Kidney (tissue), 14 donors: ENCODE data around the gene CACNA1E. TPM values are rescaled to one million over a fixed set of nuclear protein-coding genes. Genes with fewer than 3 reads are reported as not detected.

ENCODE experiments used
- DNase-seq, 5 donors: peaks; one replicate each; pipeline ENCODE4 v3.0.0-alpha.2; 2013 to 2020
- FAIRE-seq: peaks from 2 replicates; lab custom pipeline; 2012; peaks lifted over from hg19 to GRCh38; lab: Jason Lieb, UNC
- H3K27ac ChIP-seq, 2 donors: one replicate each; pipeline ENCODE4 v1.7.0; 2013; ENCODE audit warnings: low read depth in 2 of 2, low read length in 2 of 2, inconsistent platforms in 1 of 2
- H3K27me3 ChIP-seq: one replicate; pipeline ENCODE4 v1.7.1; 2013; ENCODE audit warnings: low read length, inconsistent platforms; ENCODE audit not compliant: control insufficient read depth, insufficient read depth
- H3K36me3 ChIP-seq, 3 donors: one replicate each; pipeline versions ENCODE4 v1.7.0 to v1.7.1; 2013; ENCODE audit warnings: low read length in 3 of 3, control low read depth in 1 of 3, inconsistent platforms in 1 of 3; ENCODE audit not compliant: insufficient read depth in 3 of 3, control insufficient read depth in 2 of 3
- H3K4me1 ChIP-seq, 3 donors: one replicate each; pipeline versions ENCODE4 v1.7.0 to v1.7.1; 2013; ENCODE audit warnings: low read length in 3 of 3, inconsistent platforms in 1 of 3, low read depth in 1 of 3; ENCODE audit not compliant: control insufficient read depth in 2 of 3, insufficient read depth in 2 of 3
- H3K4me3 ChIP-seq, 3 donors: one replicate each; pipeline versions ENCODE4 v1.7.0 to v1.8.1; 2013; ENCODE audit warnings: low read length in 3 of 3, control low read depth in 1 of 3, inconsistent platforms in 1 of 3
- H3K9ac ChIP-seq, 3 donors: one replicate each; pipeline versions ENCODE4 v1.7.0 to v1.7.1; 2013; ENCODE audit warnings: low read length in 3 of 3, control low read depth in 1 of 3, inconsistent platforms in 1 of 3
- H3K9me3 ChIP-seq, 3 donors: one replicate each; pipeline versions ENCODE4 v1.7.0 to v1.7.1; 2013; ENCODE audit warnings: low read length in 3 of 3, control low read depth in 1 of 3, inconsistent platforms in 1 of 3; ENCODE audit not compliant: control insufficient read depth in 2 of 3, insufficient read depth in 1 of 3
- intact Hi-C: fragments of 100-400 bp; cut with DNase I; formaldehyde crosslinking; loops from one replicate; pipeline ENCODE4 v1.11.1; 2022
- polyA plus RNA-seq: library from polyadenylated mRNA; stranded (reverse); fragments of 350-450 nt; fragmentation: Illumina TruSeq; extraction: RNeasy Lipid Tissue Mini Kit (QIAGEN cat#74804); gene quantifications from one replicate; pipeline ENCODE4 v1.2.3, GENCODE V29; 2014; ENCODE audit warnings: low read depth, low replicate concordance; ENCODE audit not compliant: insufficient read depth
- total RNA-seq: library from RNA; stranded (reverse); fragmentation: NEBNext Ultra II Directional; extraction: Animal tissue kit (Norgen Biotek cat#: 25700); gene quantifications from one replicate; pipeline ENCODE4 v1.2.1, GENCODE V29; 2021
- TF ChIP-seq, protein P1 (sequence below): IDR thresholded peaks from 3 replicates; pipeline ENCODE4 v1.5.1; 2012; ENCODE audit warnings: mild to moderate bottlenecking, moderate library complexity, borderline replicate concordance; ENCODE audit not compliant: insufficient read depth; ENCODE audit errors: extremely low read depth
- donor health status: control.
- donor health status: control.
- donor health status: control.
- donor health status: control.
- donor health status: control.
- donor health status: DM: yes; HTN: yes; CAD: no.
- donor health status: Normal renal cell carcinoma (clear cell type).

CACNA1E gene
- total and polyA plus RNA-seq, 2 donors from 2014 or later = 0.19 TPM

DNA sequence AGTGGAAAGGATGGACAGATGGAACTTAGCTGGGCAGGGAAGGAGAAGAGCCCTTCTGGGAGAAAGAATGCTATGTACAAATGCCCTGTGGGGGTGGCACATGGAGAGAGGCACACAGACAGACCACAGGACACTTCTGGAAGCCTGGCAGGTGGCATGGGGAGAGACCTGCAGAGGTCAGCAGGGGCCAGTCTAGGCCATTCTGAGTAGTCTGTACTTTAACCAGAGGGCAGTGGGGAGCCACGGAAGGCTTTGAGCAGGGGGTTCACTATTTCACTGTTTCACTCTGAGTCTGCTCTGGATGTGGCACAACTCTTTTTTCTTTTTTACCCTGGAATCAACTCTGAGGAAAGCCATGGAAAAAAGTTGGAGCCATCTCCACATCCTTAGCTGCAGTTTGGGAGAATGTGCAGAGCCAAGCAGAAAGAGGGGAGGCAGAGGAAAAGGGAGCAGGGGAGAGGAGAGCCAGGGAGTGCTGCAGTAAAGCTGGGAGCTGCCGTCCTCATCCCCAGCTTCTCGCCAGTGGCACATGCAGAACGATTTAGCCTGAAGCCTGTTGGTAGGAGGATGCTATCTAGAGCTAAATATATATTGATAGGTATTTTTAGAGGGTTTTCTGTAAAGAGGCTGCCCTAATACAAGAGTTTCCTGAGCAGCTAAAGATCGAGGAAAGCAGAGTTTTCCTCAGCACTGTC, 34.0 kb downstream of the CACNA1E start:
- intact Hi-C loops = no loop called here
- no peak for FAIRE-seq

DNA sequence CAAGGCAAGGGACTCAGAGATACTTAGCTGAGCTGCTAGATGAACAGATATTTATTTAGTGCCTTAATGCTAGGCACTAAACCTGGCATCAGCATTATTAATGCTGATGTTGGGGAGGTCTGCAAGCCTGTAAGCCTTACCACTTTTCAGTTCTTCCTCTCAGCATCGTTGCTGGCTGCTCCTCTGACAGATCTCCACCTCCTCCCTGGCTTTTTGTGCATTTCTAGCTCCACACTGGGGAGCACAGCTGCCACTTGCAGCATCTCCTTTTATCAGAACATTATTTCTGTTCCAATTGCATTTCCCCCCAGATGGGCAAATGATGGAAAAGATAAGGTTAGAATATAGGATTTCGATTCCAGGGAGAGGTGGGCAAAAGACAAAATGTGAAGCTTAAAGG, 34.8 kb downstream of the CACNA1E start:
- Histone ChIP-seq H3K9ac (no peak overlapping the region), H3K27ac (no peak overlapping the region), H3K27me3 (no peaks in the 10 kb centered on the region), H3K4me3 (no peak overlapping the region), H3K9me3 (no peaks in the 10 kb centered on the region), H3K36me3 (no peaks in the 10 kb centered on the region), H3K4me1 (no peaks in the 10 kb centered on the region)
- FAIRE-seq = no peak
- DNase-seq = no peak
- TF ChIP-seq, protein P1, sequence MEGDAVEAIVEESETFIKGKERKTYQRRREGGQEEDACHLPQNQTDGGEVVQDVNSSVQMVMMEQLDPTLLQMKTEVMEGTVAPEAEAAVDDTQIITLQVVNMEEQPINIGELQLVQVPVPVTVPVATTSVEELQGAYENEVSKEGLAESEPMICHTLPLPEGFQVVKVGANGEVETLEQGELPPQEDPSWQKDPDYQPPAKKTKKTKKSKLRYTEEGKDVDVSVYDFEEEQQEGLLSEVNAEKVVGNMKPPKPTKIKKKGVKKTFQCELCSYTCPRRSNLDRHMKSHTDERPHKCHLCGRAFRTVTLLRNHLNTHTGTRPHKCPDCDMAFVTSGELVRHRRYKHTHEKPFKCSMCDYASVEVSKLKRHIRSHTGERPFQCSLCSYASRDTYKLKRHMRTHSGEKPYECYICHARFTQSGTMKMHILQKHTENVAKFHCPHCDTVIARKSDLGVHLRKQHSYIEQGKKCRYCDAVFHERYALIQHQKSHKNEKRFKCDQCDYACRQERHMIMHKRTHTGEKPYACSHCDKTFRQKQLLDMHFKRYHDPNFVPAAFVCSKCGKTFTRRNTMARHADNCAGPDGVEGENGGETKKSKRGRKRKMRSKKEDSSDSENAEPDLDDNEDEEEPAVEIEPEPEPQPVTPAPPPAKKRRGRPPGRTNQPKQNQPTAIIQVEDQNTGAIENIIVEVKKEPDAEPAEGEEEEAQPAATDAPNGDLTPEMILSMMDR = no peak
- intact Hi-C loops = no loop called here

More for the DNA sequence above, 34.0 kb downstream of the CACNA1E start:
- Histone ChIP-seq H3K4me1 (no peaks in the 10 kb centered on the region), H3K4me3 (no peak overlapping the region), H3K27me3 (no peaks in the 10 kb centered on the region), H3K27ac (no peak overlapping the region), H3K9ac (no peak overlapping the region), H3K9me3 (no peaks in the 10 kb centered on the region), H3K36me3 (no peaks in the 10 kb centered on the region)
- TF ChIP-seq, protein P1 = no peak
- no peak for DNase-seq

DNA sequence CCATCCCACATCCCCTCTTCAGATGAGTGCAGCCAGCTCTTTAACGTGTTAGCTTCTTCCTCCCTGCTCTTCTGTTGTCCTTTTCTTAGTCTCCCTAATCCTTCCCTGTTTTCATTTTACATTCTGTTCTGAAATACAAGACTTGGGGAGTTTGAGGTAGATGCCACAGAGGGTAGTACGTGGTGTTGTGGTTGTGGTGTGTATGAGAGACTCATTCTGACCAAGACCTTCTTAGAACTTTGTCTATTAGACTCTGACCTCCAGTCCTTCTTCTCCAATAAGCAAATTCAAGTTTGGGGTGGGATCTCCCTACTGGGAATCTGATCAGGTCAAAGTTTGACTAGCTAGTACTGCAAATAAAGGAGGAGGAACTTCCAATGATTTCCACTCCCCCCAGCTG, 39.5 kb downstream of the CACNA1E start:
- Histone ChIP-seq H3K4me1 (no peaks in the 10 kb centered on the region), H3K36me3 (no peaks in the 10 kb centered on the region), H3K27ac (no peak overlapping the region), H3K9me3 (peaks cover 0 to 3% (median 0%) of the 10 kb centered on the region in 3 donors), H3K9ac (no peak overlapping the region), H3K27me3 (no peaks in the 10 kb centered on the region), H3K4me3 (no peak overlapping the region)
- no peak for FAIRE-seq
- intact Hi-C loops = no loop called here
- no peak for DNase-seq
- TF ChIP-seq, protein P1 = no peak
